Neural progenitor cell (in vitro differentiated cells): Measurements from ENCODE around the gene TBC1D3B. TPM values are rescaled to one million over a fixed set of nuclear protein-coding genes. Genes with fewer than 3 reads are reported as not detected.

Experiments
- DNase-seq: peaks from one replicate; pipeline ENCODE4 v3.0.0-alpha.2; 2016; ENCODE audit warnings: low spot score
- H2AFZ ChIP-seq: fragments of 200-600 bp; sonication (generic); replicated peaks from 2 replicates; pipeline ENCODE4 v1.6.1; 2016; ENCODE audit warnings: antibody characterized with exemption
- H3F3A ChIP-seq: fragments of 200-600 bp; sonication (generic); 2 replicates; pipeline ENCODE4 v1.6.1; 2016; ENCODE audit warnings: antibody characterized with exemption, low read depth
- H3K27ac ChIP-seq: fragments of 200-600 bp; sonication (generic); 2 replicates; pipeline ENCODE4 v1.5.1; 2016; ENCODE audit warnings: mild to moderate bottlenecking
- H3K27me3 ChIP-seq: fragments of 200-600 bp; sonication (generic); 2 replicates; pipeline ENCODE4 v1.6.1; 2016; ENCODE audit warnings: mild to moderate bottlenecking, moderate library complexity
- H3K36me3 ChIP-seq: fragments of 200-600 bp; sonication (generic); 2 replicates; pipeline ENCODE4 v1.5.1; 2016
- H3K4me1 ChIP-seq: fragments of 200-600 bp; sonication (generic); 2 replicates; pipeline ENCODE4 v1.6.1; 2016; ENCODE audit warnings: mixed run types
- H3K4me2 ChIP-seq: fragments of 200-600 bp; sonication (generic); 2 replicates; pipeline ENCODE4 v1.6.1; 2016
- H3K4me3 ChIP-seq: fragments of 200-600 bp; sonication (generic); 2 replicates; pipeline ENCODE4 v1.5.1; 2016
- H3K79me2 ChIP-seq: fragments of 200-600 bp; sonication (generic); 2 replicates; pipeline ENCODE4 v1.6.1; 2016; ENCODE audit warnings: low read depth
- H3K9ac ChIP-seq: fragments of 200-600 bp; sonication (generic); 2 replicates; pipeline ENCODE4 v1.6.1; 2016
- H3K9me3 ChIP-seq: fragments of 200-600 bp; sonication (generic); 2 replicates; pipeline ENCODE4 v1.5.1; 2016; ENCODE audit warnings: low read depth
- H4K20me1 ChIP-seq: fragments of 200-600 bp; sonication (generic); 2 replicates; pipeline ENCODE4 v1.6.1; 2016; ENCODE audit warnings: low read depth
- H3K27ac Mint-ChIP-seq: 3 replicates; pipeline ENCODE4 v1.8.0; 2021; ENCODE audit warnings: mixed read lengths
- H3K27me3 Mint-ChIP-seq: 2 replicates; pipeline ENCODE4 v1.8.0; 2022; ENCODE audit warnings: low read depth, mild to moderate bottlenecking, inconsistent platforms, moderate library complexity, mixed read lengths; ENCODE audit not compliant: insufficient read depth
- H3K36me3 Mint-ChIP-seq: 3 replicates; pipeline ENCODE4 v1.8.0; 2021; ENCODE audit warnings: mixed read lengths
- H3K4me1 Mint-ChIP-seq: 3 replicates; pipeline ENCODE4 v1.8.0; 2021; ENCODE audit warnings: mixed read lengths
- H3K4me3 Mint-ChIP-seq: 3 replicates; pipeline ENCODE4 v1.8.0; 2021; ENCODE audit warnings: mild to moderate bottlenecking, moderate library complexity, mixed read lengths
- H3K9me3 Mint-ChIP-seq: 3 replicates; pipeline ENCODE4 v1.8.0; 2020; ENCODE audit warnings: mixed read lengths
- EZH2 ChIP-seq: fragments of 200-600 bp; sonication (generic); IDR thresholded peaks from 2 replicates; pipeline ENCODE4 v1.6.1; 2017; ENCODE audit warnings: antibody characterized with exemption, mild to moderate bottlenecking, moderate library complexity
- EZH2phosphoT487 ChIP-seq: fragments of 200-600 bp; sonication (generic); IDR thresholded peaks from 2 replicates; pipeline ENCODE4 v1.6.1; 2017; ENCODE audit warnings: antibody characterized with exemption
- total RNA-seq: library from RNA; depleted of rRNA; stranded (reverse); fragments of >200 nt; gene quantifications from 2 replicates; pipeline ENCODE4 v1.2.3, GENCODE V29; 2015; ENCODE audit warnings: low replicate concordance
- TF ChIP-seq, protein P1 (sequence below): fragments of 200-600 bp; sonication (generic); IDR thresholded peaks from 2 replicates; pipeline ENCODE4 v1.5.1; 2017; ENCODE audit warnings: antibody characterized with exemption, mild to moderate bottlenecking

The TBC1D3B gene
- total RNA-seq, 1 donor from 2014 or later, result not detected

- DNase-seq, result no peak
- Mint-ChIP-seq H3K27ac (no peak overlapping the region), H3K4me1 (peaks cover 4% of the 10 kb centered on the region), H3K36me3 (no peaks in the 10 kb centered on the region), H3K27me3 (peaks cover 3% of the 10 kb centered on the region), H3K9me3 (no peaks in the 10 kb centered on the region), H3K4me3 (no peak overlapping the region)
- TF ChIP-seq EZH2phosphoT487, result no peak
- TF ChIP-seq, protein P1, sequence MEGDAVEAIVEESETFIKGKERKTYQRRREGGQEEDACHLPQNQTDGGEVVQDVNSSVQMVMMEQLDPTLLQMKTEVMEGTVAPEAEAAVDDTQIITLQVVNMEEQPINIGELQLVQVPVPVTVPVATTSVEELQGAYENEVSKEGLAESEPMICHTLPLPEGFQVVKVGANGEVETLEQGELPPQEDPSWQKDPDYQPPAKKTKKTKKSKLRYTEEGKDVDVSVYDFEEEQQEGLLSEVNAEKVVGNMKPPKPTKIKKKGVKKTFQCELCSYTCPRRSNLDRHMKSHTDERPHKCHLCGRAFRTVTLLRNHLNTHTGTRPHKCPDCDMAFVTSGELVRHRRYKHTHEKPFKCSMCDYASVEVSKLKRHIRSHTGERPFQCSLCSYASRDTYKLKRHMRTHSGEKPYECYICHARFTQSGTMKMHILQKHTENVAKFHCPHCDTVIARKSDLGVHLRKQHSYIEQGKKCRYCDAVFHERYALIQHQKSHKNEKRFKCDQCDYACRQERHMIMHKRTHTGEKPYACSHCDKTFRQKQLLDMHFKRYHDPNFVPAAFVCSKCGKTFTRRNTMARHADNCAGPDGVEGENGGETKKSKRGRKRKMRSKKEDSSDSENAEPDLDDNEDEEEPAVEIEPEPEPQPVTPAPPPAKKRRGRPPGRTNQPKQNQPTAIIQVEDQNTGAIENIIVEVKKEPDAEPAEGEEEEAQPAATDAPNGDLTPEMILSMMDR, result no peak
- TF ChIP-seq EZH2, result no peak
- Histone ChIP-seq H3K4me2 (no peak overlapping the region), H3K79me2 (no peaks in the 10 kb centered on the region), H3K27ac (no peak overlapping the region), H3K4me3 (no peak overlapping the region), H3K36me3 (no peaks in the 10 kb centered on the region), H2AFZ (no peak overlapping the region), H3K9ac (no peak overlapping the region), H3F3A (no peaks in the 10 kb centered on the region), H3K27me3 (no peaks in the 10 kb centered on the region), H3K9me3 (no peaks in the 10 kb centered on the region), H4K20me1 (no peaks in the 10 kb centered on the region), H3K4me1 (peaks cover 5% of the 10 kb centered on the region)
Observed at GRCh38 chr17:36135465-36135864, 41.0 kb downstream of the TBC1D3B start.

GRCh38 chr17:36133602-36134236 is 42.7 kb downstream of the TBC1D3B start:
- Mint-ChIP-seq H3K4me3 (no peak overlapping the region), H3K4me1 (peaks cover 4% of the 10 kb centered on the region), H3K36me3 (no peaks in the 10 kb centered on the region), H3K9me3 (no peaks in the 10 kb centered on the region), H3K27ac (no peak overlapping the region), H3K27me3 (peaks cover 3% of the 10 kb centered on the region)
- no peaks in the 10 kb centered on the region for H4K20me1 ChIP-seq
- TF ChIP-seq EZH2phosphoT487 (no peak), EZH2 (no peak)
- TF ChIP-seq, protein P1, result no peak
- no peaks in the 10 kb centered on the region for H3K79me2 ChIP-seq
- no peak overlapping the region for H2AFZ ChIP-seq
- no peaks in the 10 kb centered on the region for H3K27me3 ChIP-seq
- H3K4me2 ChIP-seq, result no peak overlapping the region
- no peak for DNase-seq
- no peaks in the 10 kb centered on the region for H3F3A ChIP-seq
- peaks cover 5% of the 10 kb centered on the region for H3K4me1 ChIP-seq
- no peak overlapping the region for H3K4me3 ChIP-seq
- no peaks in the 10 kb centered on the region for H3K36me3 ChIP-seq
- no peak overlapping the region for H3K27ac ChIP-seq
- H3K9ac ChIP-seq, result no peak overlapping the region
- H3K9me3 ChIP-seq, result no peaks in the 10 kb centered on the region

DNA sequence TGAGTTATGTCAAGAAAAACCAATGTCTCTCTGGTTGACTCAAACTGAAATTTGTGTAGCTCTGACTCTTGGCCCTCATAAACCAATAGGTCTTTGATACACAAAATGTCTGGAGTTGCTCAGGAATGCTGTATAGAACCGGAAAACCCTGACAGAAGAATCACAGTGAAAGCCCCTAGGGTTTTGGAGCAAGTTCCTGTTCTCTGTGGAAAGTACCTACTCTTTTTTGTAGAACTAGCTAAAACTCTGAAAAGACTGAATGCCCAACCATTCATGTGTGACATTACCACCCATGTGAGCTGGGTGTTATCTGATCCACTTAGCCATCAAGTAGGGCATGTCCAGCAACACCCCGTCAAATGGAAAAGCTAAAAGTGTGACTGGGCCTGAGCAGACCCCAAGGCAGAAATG is 44.0 kb downstream of the TBC1D3B start:
- H3K27me3 Mint-ChIP-seq, result peaks cover 3% of the 10 kb centered on the region
- Histone ChIP-seq H3K9me3 (no peaks in the 10 kb centered on the region), H3K4me3 (no peak overlapping the region), H2AFZ (peak overlapping the region; percentile 0), H3K79me2 (no peaks in the 10 kb centered on the region), H3K4me2 (no peak overlapping the region), H3K9ac (no peak overlapping the region), H3K27ac (no peak overlapping the region), H3F3A (no peaks in the 10 kb centered on the region), H3K4me1 (peaks cover 5% of the 10 kb centered on the region), H3K27me3 (no peaks in the 10 kb centered on the region), H4K20me1 (no peaks in the 10 kb centered on the region), H3K36me3 (no peaks in the 10 kb centered on the region)
- peaks cover 7% of the 10 kb centered on the region for H3K4me1 Mint-ChIP-seq
- no peaks in the 10 kb centered on the region for H3K36me3 Mint-ChIP-seq
- TF ChIP-seq EZH2phosphoT487 (no peak), EZH2 (no peak)
- TF ChIP-seq, protein P1, result no peak
- no peak for DNase-seq
- no peaks in the 10 kb centered on the region for H3K9me3 Mint-ChIP-seq
- H3K4me3 Mint-ChIP-seq, result no peak overlapping the region
- no peak overlapping the region for H3K27ac Mint-ChIP-seq
